ENCODE results near the gene ZNF628.

DNA sequence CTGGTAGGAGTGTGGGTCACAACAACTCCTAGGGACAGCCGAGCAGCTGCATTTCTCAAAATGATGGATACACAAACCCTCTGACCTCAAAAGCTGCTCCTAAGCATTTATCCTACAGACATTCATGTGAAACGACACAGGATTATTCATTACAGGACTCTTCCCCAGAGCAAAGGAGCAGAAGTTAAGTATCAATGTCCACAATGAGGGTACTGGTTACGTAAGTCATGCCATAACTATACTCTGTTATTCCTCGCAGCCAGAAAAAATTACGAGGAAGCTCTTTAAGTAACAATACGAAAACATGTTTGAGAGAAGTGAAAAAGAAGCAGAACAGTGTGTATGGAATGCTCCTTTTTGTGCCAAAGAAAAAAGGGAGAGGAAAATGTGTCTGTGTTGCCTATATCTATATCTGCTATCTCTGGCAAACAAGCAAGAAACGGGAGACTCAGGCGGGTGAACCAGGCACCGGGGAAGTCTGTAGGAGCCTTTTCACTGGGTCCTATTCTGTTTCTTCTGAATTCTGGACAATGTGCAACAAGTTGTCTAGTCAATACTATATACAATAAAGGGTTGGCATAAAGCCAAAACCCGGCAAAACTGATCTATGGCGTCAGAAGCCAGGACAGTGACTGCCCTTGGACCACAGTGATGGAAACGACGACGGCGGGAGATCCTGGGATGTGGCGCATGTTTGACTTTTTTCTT is 16.3 kb upstream of the ZNF628 start:
- TF ChIP-seq, protein P1, sequence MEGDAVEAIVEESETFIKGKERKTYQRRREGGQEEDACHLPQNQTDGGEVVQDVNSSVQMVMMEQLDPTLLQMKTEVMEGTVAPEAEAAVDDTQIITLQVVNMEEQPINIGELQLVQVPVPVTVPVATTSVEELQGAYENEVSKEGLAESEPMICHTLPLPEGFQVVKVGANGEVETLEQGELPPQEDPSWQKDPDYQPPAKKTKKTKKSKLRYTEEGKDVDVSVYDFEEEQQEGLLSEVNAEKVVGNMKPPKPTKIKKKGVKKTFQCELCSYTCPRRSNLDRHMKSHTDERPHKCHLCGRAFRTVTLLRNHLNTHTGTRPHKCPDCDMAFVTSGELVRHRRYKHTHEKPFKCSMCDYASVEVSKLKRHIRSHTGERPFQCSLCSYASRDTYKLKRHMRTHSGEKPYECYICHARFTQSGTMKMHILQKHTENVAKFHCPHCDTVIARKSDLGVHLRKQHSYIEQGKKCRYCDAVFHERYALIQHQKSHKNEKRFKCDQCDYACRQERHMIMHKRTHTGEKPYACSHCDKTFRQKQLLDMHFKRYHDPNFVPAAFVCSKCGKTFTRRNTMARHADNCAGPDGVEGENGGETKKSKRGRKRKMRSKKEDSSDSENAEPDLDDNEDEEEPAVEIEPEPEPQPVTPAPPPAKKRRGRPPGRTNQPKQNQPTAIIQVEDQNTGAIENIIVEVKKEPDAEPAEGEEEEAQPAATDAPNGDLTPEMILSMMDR (IDR thresholded peaks at IDR 0.05): no peak
- TF ChIP-seq EP300 (IDR thresholded peaks at IDR 0.05) (no peak), POLR2A (IDR thresholded peaks at IDR 0.05) (no peak)
